ENCODE measurements around the gene ARNT2. TPM values are rescaled to one million over a fixed set of nuclear protein-coding genes. Genes with fewer than 3 reads are reported as not detected.

Gene ARNT2
- total RNA-seq, 1 experiment from 2014 or later = 7.4 TPM

DNA sequence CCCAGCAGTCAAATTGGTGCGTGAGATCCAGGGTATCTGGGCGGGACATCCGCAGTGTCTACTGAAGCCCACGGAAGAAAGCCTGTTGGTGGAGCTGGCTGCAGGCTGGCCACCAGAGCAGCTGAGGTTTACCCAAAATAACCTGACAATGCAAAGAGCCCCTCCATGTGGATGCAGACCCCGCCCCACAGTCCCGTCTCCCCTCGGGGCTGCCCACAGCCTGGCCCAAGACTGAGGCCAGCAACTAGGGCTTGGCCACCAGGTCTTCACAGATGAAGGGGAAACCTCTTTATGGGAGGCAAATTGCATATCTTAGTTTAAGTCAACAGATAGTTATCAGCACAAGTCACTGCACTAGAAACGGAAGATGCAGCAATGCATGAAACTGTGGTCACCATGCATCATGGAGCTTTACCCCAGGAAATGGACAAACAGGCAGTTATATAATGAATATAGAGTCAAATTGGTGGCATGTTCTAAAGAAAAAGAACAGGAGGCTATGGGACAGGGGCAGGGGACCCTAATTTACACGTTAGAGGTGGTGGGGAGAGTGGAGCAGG is 86.3 kb downstream of the ARNT2 start:
- Histone ChIP-seq H3K4me3 (no peak overlapping the region), H3K9me3 (no peaks in the 10 kb centered on the region), H3K27me3 (no peaks in the 10 kb centered on the region), H3K36me3 (0 out of 2 replicates have a peak, but pooled peaks cover 2% of the 10 kb centered on the region)
- no peak for DNase-seq

GRCh38 chr15:80491163-80491847 is 87.1 kb downstream of the ARNT2 start:
- Histone ChIP-seq H3K27me3 (no peaks in the 10 kb centered on the region), H3K36me3 (0 out of 2 replicates have a peak, but pooled peaks cover 2% of the 10 kb centered on the region), H3K9me3 (no peaks in the 10 kb centered on the region), H3K4me3 (no peak overlapping the region)
- DNase-seq = no peak

DNA sequence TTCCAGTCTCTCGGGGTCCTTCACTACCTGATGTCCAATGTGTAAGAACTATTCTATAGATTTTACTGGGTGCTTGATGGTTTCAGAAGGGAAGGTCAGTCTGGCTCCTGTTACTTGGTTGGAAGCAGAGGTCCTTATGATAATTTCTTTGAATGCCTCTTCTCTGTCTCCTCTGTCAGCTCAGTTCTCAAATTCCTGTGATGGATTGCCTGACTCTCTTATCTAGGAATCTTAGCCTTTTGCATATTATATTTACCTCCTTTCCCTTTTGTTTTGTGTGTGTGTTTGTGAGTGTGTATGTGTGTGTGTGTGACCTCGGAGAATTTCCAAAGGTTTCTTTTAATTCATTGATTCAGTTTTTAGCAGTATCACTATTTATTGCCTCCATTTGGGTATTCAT is 88.2 kb downstream of the ARNT2 start:
- no peak for DNase-seq
- Histone ChIP-seq H3K9me3 (no peaks in the 10 kb centered on the region; the same call in 1 of the 2 replicates), H3K27me3 (no peaks in the 10 kb centered on the region), H3K4me3 (no peak overlapping the region), H3K36me3 (0 out of 2 replicates have a peak, but pooled peaks cover 2% of the 10 kb centered on the region)

GRCh38 chr15:80492874-80493273 is 88.7 kb downstream of the ARNT2 start:
- no peaks in the 10 kb centered on the region for H3K36me3 ChIP-seq
- DNase-seq = no peak

GRCh38 chr15:80494351-80494751 is 90.2 kb downstream of the ARNT2 start:
- Histone ChIP-seq H3K4me3 (no peak overlapping the region), H3K27me3 (no peaks in the 10 kb centered on the region), H3K9me3 (no peaks in the 10 kb centered on the region; the same call in 1 of the 2 replicates), H3K36me3 (no peaks in the 10 kb centered on the region; the same call in 1 of the 2 replicates)
- DNase-seq = peak; percentile 64

More at GRCh38 chr15:80492874-80493273, 88.7 kb downstream of the ARNT2 start:
- H3K4me3 ChIP-seq = no peak overlapping the region
- H3K9me3 ChIP-seq = no peaks in the 10 kb centered on the region; the same call in 1 of the 2 replicates
- H3K27me3 ChIP-seq = no peaks in the 10 kb centered on the region

DNA sequence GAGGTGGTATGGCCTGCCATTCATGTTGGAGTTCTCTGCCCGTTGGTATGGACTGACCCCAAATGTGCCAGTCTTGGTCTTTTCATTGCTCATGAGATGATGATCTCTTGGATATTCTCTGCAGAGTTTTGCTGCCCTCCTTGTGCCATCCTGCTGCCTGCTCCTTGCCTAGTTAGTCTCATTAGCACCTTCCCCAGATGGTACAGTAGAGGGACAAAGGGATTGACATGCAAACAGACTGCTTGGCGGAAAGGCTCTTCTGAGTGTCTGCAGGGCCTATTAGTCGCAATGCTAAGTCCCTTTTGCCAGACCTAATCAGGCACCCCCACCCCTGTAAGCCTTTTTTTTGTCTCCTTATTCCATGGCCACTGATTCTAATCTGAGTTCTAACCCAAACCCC is 90.6 kb downstream of the ARNT2 start:
- DNase-seq = no peak
- no peaks in the 10 kb centered on the region for H3K27me3 ChIP-seq
- H3K36me3 ChIP-seq = no peaks in the 10 kb centered on the region; the same call in 1 of the 2 replicates
- H3K9me3 ChIP-seq = no peaks in the 10 kb centered on the region; the same call in 1 of the 2 replicates
- no peak overlapping the region for H3K4me3 ChIP-seq

- Histone ChIP-seq H3K36me3 (no peaks in the 10 kb centered on the region; the same call in 1 of the 2 replicates), H3K27me3 (no peaks in the 10 kb centered on the region), H3K4me3 (no peak overlapping the region), H3K9me3 (peaks cover under 1% of the 10 kb centered on the region)
- no peak for DNase-seq
Measured at GRCh38 chr15:80495401-80495942, 91.3 kb downstream of the ARNT2 start.

DNA sequence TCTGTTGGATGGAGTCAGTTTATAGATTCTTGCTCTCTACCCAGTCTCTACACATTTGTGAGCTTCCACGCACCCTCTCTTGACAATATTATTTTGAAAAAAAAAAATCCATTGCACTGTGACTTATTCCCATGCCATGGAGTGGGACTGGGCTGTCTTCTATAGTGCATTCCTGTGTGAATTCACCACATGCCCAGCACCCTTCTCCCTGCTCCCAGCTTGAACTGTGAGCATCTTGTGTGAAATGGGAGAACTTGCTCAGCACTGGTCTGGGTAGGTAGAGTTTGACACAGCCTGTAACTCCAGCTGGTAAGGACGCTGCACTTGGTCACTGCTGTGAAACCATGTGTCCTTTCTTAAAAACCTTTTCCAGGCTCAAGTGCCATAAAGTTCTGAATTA is 91.9 kb downstream of the ARNT2 start:
- H3K9me3 ChIP-seq = peaks cover 3% of the 10 kb centered on the region
- H3K4me3 ChIP-seq = no peak overlapping the region
- no peaks in the 10 kb centered on the region for H3K27me3 ChIP-seq
- peaks cover 5% of the 10 kb centered on the region for H3K36me3 ChIP-seq
- no peak for DNase-seq

DNA sequence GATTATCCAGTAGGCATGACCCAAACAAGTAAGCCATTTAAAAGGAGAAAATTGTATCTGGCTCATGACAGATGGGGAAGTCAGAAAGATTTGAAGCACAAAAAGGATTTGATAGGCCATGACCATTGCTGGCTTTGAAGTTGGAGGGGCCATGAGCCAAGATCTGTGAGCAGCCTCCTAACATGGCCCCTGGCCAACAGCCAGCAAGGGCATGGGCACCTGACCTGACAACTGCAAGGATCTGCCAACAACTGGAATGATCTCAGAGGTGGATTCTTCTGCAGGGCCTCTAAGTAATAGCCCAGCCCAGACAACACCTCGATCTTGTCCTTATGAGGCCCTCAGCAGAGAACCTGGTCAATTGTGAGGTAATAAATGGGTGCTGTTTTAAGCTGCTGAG is 93.0 kb downstream of the ARNT2 start:
- Histone ChIP-seq H3K27me3 (no peaks in the 10 kb centered on the region), H3K4me3 (no peak overlapping the region), H3K36me3 (peaks cover 5% of the 10 kb centered on the region), H3K9me3 (peaks cover 3% of the 10 kb centered on the region)
- DNase-seq = peak; percentile 52

DNA sequence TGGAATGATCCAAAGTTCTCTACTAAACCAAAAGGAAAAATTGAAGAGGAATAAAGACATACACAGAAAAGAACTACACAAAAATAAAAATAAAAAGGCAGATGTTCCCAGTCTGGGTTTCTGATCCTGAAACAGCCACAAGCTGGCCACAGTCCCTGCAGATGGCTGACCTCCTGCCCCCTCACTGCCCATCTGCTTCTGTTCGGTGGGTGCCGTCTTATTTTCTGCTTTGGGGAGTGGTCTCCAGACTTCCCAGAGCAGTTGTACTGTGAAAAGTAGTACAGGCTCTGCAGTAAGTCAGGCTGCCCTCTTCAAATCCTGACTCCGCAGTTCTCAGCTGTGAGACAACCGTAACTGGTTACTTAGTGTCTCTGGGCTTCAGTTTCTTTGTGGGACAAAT is 94.5 kb downstream of the ARNT2 start:
- no peak for DNase-seq
- Histone ChIP-seq H3K27me3 (no peaks in the 10 kb centered on the region), H3K4me3 (no peak overlapping the region), H3K9me3 (peaks cover 3% of the 10 kb centered on the region), H3K36me3 (peaks cover 5% of the 10 kb centered on the region)

- Histone ChIP-seq H3K4me3 (no peak overlapping the region), H3K36me3 (peaks cover 5% of the 10 kb centered on the region), H3K27me3 (no peaks in the 10 kb centered on the region), H3K9me3 (peaks cover 3% of the 10 kb centered on the region)
- no peak for DNase-seq
Measured at GRCh38 chr15:80500021-80500420, 95.8 kb downstream of the ARNT2 start.

DNA sequence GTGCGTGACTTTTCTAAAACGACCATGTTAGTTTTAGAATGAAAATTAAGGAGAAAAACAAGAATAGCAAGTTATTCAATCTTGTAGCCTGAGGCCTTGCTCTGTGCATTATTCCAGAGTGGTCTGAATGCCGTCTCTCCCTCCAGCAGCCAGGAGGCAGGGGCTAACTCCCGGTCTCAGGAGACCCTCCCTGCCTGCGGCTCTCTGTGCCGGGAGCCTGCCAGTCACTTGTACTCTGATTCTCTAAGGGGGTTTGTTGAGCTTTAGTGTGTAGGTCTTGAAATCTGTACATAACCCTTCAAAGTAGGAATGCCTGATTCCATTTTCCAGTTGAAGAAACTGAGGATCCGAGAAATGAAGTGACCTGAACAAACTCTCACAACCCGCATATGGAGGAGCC is 97.3 kb downstream of the ARNT2 start:
- no peak overlapping the region for H3K4me3 ChIP-seq
- H3K9me3 ChIP-seq = peaks cover 3% of the 10 kb centered on the region
- DNase-seq = no peak
- peaks cover 5% of the 10 kb centered on the region for H3K36me3 ChIP-seq
- no peaks in the 10 kb centered on the region for H3K27me3 ChIP-seq

- no peak overlapping the region for H3K4me3 ChIP-seq
- peaks cover 5% of the 10 kb centered on the region for H3K36me3 ChIP-seq
- DNase-seq = no peak
- no peaks in the 10 kb centered on the region for H3K27me3 ChIP-seq
- H3K9me3 ChIP-seq = peaks cover 3% of the 10 kb centered on the region
Measured at GRCh38 chr15:80502782-80503181, 98.6 kb downstream of the ARNT2 start.

GRCh38 chr15:80503319-80503952 is 99.3 kb downstream of the ARNT2 start:
- no peak for DNase-seq
- peaks cover 3% of the 10 kb centered on the region for H3K9me3 ChIP-seq
- H3K4me3 ChIP-seq = no peak overlapping the region
- H3K36me3 ChIP-seq = peaks cover 10% of the 10 kb centered on the region
- H3K27me3 ChIP-seq = no peaks in the 10 kb centered on the region

- Histone ChIP-seq H3K9me3 (peaks cover 3% of the 10 kb centered on the region; the same call in 1 of the 2 replicates), H3K27me3 (no peaks in the 10 kb centered on the region), H3K4me3 (no peak overlapping the region), H3K36me3 (peaks cover 16% of the 10 kb centered on the region)
- DNase-seq = no peak
Measured at GRCh38 chr15:80504931-80505330, 100.7 kb downstream of the ARNT2 start.

- Histone ChIP-seq H3K9me3 (no peaks in the 10 kb centered on the region; the same call in 1 of the 2 replicates), H3K36me3 (peaks cover 16% of the 10 kb centered on the region), H3K27me3 (no peaks in the 10 kb centered on the region), H3K4me3 (no peak overlapping the region)
- DNase-seq = no peak
Measured at GRCh38 chr15:80506286-80506893, 102.2 kb downstream of the ARNT2 start.

- no peak for DNase-seq
- H3K36me3 ChIP-seq = peaks cover 16% of the 10 kb centered on the region
- H3K4me3 ChIP-seq = no peak overlapping the region
- no peaks in the 10 kb centered on the region; the same call in 1 of the 2 replicates for H3K9me3 ChIP-seq
- no peaks in the 10 kb centered on the region for H3K27me3 ChIP-seq
Measured at GRCh38 chr15:80507131-80507530, 102.9 kb downstream of the ARNT2 start.
